H9 (cell line): ENCODE measurements around the gene UBFD1. TPM values are rescaled to one million over a fixed set of nuclear protein-coding genes. Genes with fewer than 3 reads are reported as not detected.

ENCODE experiments used
- DNase-seq: peaks from one replicate; pipeline ENCODE4 v3.0.0-alpha.2; 2017
- H2AFZ ChIP-seq: one replicate; pipeline ENCODE4 v1.6.1; 2013; ENCODE audit warnings: mild to moderate bottlenecking, low read length, control low read depth, moderate library complexity
- H2AK5ac ChIP-seq: 2 replicates; pipeline ENCODE4 v1.6.1; 2013; ENCODE audit warnings: low read length, control low read depth, mixed read lengths; ENCODE audit not compliant: insufficient read length
- H2BK120ac ChIP-seq: one replicate; pipeline ENCODE4 v1.6.1; 2013; ENCODE audit warnings: low read depth, mild to moderate bottlenecking, low read length, control low read depth, inconsistent platforms; ENCODE audit not compliant: poor library complexity, severe bottlenecking
- H2BK12ac ChIP-seq: 2 replicates; pipeline ENCODE4 v1.6.1; 2013; ENCODE audit warnings: low read length, control low read depth, mixed read lengths, low read depth; ENCODE audit not compliant: insufficient read length
- H2BK15ac ChIP-seq: 2 replicates; pipeline ENCODE4 v1.6.1; 2013; ENCODE audit warnings: low read depth, low read length, control low read depth
- H2BK20ac ChIP-seq: one replicate; pipeline ENCODE4 v1.6.1; 2013; ENCODE audit warnings: low read depth, mild to moderate bottlenecking, low read length, control low read depth, inconsistent platforms; ENCODE audit not compliant: poor library complexity, severe bottlenecking
- H2BK5ac ChIP-seq: 2 replicates; pipeline ENCODE4 v1.6.1; 2013; ENCODE audit warnings: low read length, control low read depth, mixed read lengths; ENCODE audit not compliant: insufficient read length
- H3K14ac ChIP-seq: 2 replicates; pipeline ENCODE4 v1.6.1; 2013; ENCODE audit warnings: low read length, control low read depth; ENCODE audit not compliant: insufficient read depth
- H3K18ac ChIP-seq: 2 replicates; pipeline ENCODE4 v1.6.1; 2013; ENCODE audit warnings: low read depth, mild to moderate bottlenecking, mixed read lengths, low read length, control low read depth; ENCODE audit not compliant: insufficient read length
- H3K23ac ChIP-seq: 2 replicates; pipeline ENCODE4 v1.6.1; 2013; ENCODE audit warnings: low read length, control low read depth, mixed read lengths, low read depth; ENCODE audit not compliant: insufficient read length
- H3K23me2 ChIP-seq: 2 replicates; pipeline ENCODE4 v1.6.1; 2013; ENCODE audit warnings: low read depth, mild to moderate bottlenecking, mixed read lengths, low read length, control low read depth; ENCODE audit not compliant: insufficient read length, poor library complexity, severe bottlenecking
- H3K27ac ChIP-seq: 2 replicates; pipeline ENCODE4 v1.5.1; 2013; ENCODE audit warnings: low read length, control low read depth, mixed read lengths, low read depth; ENCODE audit not compliant: insufficient read length
- H3K27me3 ChIP-seq: 2 replicates; pipeline ENCODE4 v1.6.1; 2013; ENCODE audit warnings: low read length, control low read depth, inconsistent platforms; ENCODE audit not compliant: insufficient read depth
- H3K4ac ChIP-seq: 2 replicates; pipeline ENCODE4 v1.6.1; 2013; ENCODE audit warnings: low read depth, mild to moderate bottlenecking, control low read depth, inconsistent platforms, low read length, moderate library complexity
- H3K4me1 ChIP-seq: 2 replicates; pipeline ENCODE4 v1.6.1; 2013; ENCODE audit warnings: low read length, control low read depth, inconsistent platforms; ENCODE audit not compliant: insufficient read depth
- H3K4me2 ChIP-seq: 2 replicates; pipeline ENCODE4 v1.6.1; 2013; ENCODE audit warnings: low read length, control low read depth, mixed read lengths; ENCODE audit not compliant: insufficient read length, insufficient read depth
- H3K56ac ChIP-seq: 2 replicates; pipeline ENCODE4 v1.6.1; 2013; ENCODE audit warnings: low read depth, mild to moderate bottlenecking, mixed read lengths, low read length, control low read depth; ENCODE audit not compliant: insufficient read length
- H3K79me1 ChIP-seq: 2 replicates; pipeline ENCODE4 v1.6.1; 2013; ENCODE audit warnings: low read depth, mild to moderate bottlenecking, moderate library complexity, low read length, control low read depth, inconsistent platforms; ENCODE audit not compliant: insufficient read depth, poor library complexity, severe bottlenecking
- H3K79me2 ChIP-seq: 2 replicates; pipeline ENCODE4 v1.6.1; 2013; ENCODE audit warnings: low read length, control low read depth, inconsistent platforms; ENCODE audit not compliant: insufficient read depth
- H3K9ac ChIP-seq: 2 replicates; pipeline ENCODE4 v1.6.1; 2013; ENCODE audit warnings: low read length, control low read depth, mixed read lengths; ENCODE audit not compliant: insufficient read length; ENCODE audit errors: extremely low read depth
- H3K9me3 ChIP-seq: one replicate; pipeline ENCODE4 v1.6.1; 2013; ENCODE audit warnings: low read depth, low read length, inconsistent platforms; ENCODE audit not compliant: control insufficient read depth
- H3T11ph ChIP-seq: one replicate; pipeline ENCODE4 v1.6.1; 2013; ENCODE audit warnings: mild to moderate bottlenecking, low read length, control low read depth, inconsistent platforms
- H4K20me1 ChIP-seq: one replicate; pipeline ENCODE4 v1.6.1; 2013; ENCODE audit not compliant: control insufficient read depth, insufficient read length, insufficient read depth
- H4K5ac ChIP-seq: 2 replicates; pipeline ENCODE4 v1.6.1; 2013; ENCODE audit warnings: low read depth, mild to moderate bottlenecking, mixed read lengths, low read length, control low read depth; ENCODE audit not compliant: insufficient read length
- H4K8ac ChIP-seq: replicated peaks from 2 replicates; pipeline ENCODE4 v1.6.1; 2013; ENCODE audit warnings: low read length, control low read depth, mixed read lengths, low read depth; ENCODE audit not compliant: insufficient read length
- H4K91ac ChIP-seq: 2 replicates; pipeline ENCODE4 v1.6.1; 2013; ENCODE audit warnings: low read depth, mild to moderate bottlenecking, moderate library complexity, mixed read lengths, low read length, control low read depth; ENCODE audit not compliant: insufficient read length
- H3K27ac Mint-ChIP-seq, 3 experiments: 2 replicates in 2 of 3; 3 replicates in 1 of 3; pipeline ENCODE4 v1.8.0; 2020 to 2021; ENCODE audit warnings: mixed read lengths in 3 of 3, mild to moderate bottlenecking in 1 of 3, moderate library complexity in 1 of 3
- H3K27me3 Mint-ChIP-seq: 2 replicates; pipeline ENCODE4 v1.8.0; 2021; ENCODE audit warnings: low read depth, mild to moderate bottlenecking, moderate library complexity, mixed read lengths
- H3K36me3 Mint-ChIP-seq, 3 experiments: 2 replicates in 2 of 3; 3 replicates in 1 of 3; pipeline ENCODE4 v1.8.0; 2020 to 2021; ENCODE audit warnings: low read depth in 3 of 3, mixed read lengths in 3 of 3; ENCODE audit not compliant: insufficient read depth in 1 of 3
- H3K4me1 Mint-ChIP-seq, 2 experiments: 2 replicates each; pipeline ENCODE4 v1.8.0; 2020; ENCODE audit warnings: mixed read lengths in 2 of 2
- H3K4me3 Mint-ChIP-seq, 2 experiments: 2 replicates in 1 of 2; 3 replicates in 1 of 2; pipeline ENCODE4 v1.8.0; 2020 to 2021; ENCODE audit warnings: mild to moderate bottlenecking in 2 of 2, mixed read lengths in 2 of 2, moderate library complexity in 1 of 2
- H3K9me3 Mint-ChIP-seq, 2 experiments: 2 replicates in 1 of 2; 3 replicates in 1 of 2; pipeline ENCODE4 v1.8.0; 2020; ENCODE audit warnings: mild to moderate bottlenecking in 2 of 2, mixed read lengths in 2 of 2, moderate library complexity in 1 of 2
- CTCF ChIP-seq: fragments of 200-600 bp; sonication (generic); conservative IDR thresholded peaks from 3 replicates; pipeline ENCODE4 v1.8.0; 2021; ENCODE audit warnings: antibody characterized with exemption, mild to moderate bottlenecking
- WGBS: extraction: QIAGEN DNeasy Blood & Tissue Kit; methylation state at CpG from one replicate; pipeline ENCODE4 v1.1.7; 2013; ENCODE audit warnings: missing lambda C conversion rate, low lambda C conversion rate, mixed read lengths; ENCODE audit not compliant: insufficient read length; ENCODE audit errors: extremely low coverage; 5-methylcytosine and 5-hydroxymethylcytosine counted together
- total RNA-seq: library from RNA; stranded (reverse); gene quantifications from 2 replicates; pipeline ENCODE4 v1.2.1, GENCODE V29; 2021

UBFD1 gene
- total RNA-seq, 1 experiment from 2014 or later: 107 TPM

- Histone ChIP-seq H2BK12ac (no peak overlapping the region), H3K9ac (no peak overlapping the region), H3K79me2 (no peaks in the 10 kb centered on the region), H3K4me1 (no peaks in the 10 kb centered on the region), H3K9me3 (no peaks in the 10 kb centered on the region), H4K8ac (no peak overlapping the region), H3K23ac (no peak overlapping the region), H2BK5ac (no peak overlapping the region), H3K27ac (no peak overlapping the region), H4K20me1 (no peaks in the 10 kb centered on the region), H3K79me1 (no peaks in the 10 kb centered on the region), H4K5ac (no peak overlapping the region), H3K4ac (no peak overlapping the region), H4K91ac (no peak overlapping the region), H3K14ac (no peak overlapping the region), H3T11ph (no peak overlapping the region), H2AFZ (no peak overlapping the region), H2BK20ac (no peak overlapping the region), H3K18ac (no peak overlapping the region), H2BK15ac (no peak overlapping the region), H2AK5ac (no peak overlapping the region), H3K23me2 (no peaks in the 10 kb centered on the region), H2BK120ac (no peak overlapping the region), H3K27me3 (no peaks in the 10 kb centered on the region), H3K4me2 (no peak overlapping the region), H3K56ac (no peak overlapping the region)
- TF ChIP-seq CTCF: no peak
- no CpG with 5 or more reads among the region's 5 CpGs for WGBS
- Mint-ChIP-seq H3K27me3 (no peaks in the 10 kb centered on the region), H3K4me3 (no peak overlapping the region), H3K27ac (no peak overlapping the region), H3K4me1 (no peaks in the 10 kb centered on the region), H3K36me3 (peaks cover 5 to 38% (median 14%) of the 10 kb centered on the region in 3 experiments; a peak in 6 of 7 replicates), H3K9me3 (no peaks in the 10 kb centered on the region; a peak in 1 of 5 replicates)
- DNase-seq: no peak
Observed at GRCh38 chr16:23515881-23516280, 41.6 kb upstream of the UBFD1 start.
